Femur (tissue), 1 donor: ENCODE measurements around the gene GFPT1.

Experiments used
- DNase-seq: peaks from one replicate; pipeline ENCODE4 v3.0.0-alpha.2; 2017

GFPT1 gene

DNA sequence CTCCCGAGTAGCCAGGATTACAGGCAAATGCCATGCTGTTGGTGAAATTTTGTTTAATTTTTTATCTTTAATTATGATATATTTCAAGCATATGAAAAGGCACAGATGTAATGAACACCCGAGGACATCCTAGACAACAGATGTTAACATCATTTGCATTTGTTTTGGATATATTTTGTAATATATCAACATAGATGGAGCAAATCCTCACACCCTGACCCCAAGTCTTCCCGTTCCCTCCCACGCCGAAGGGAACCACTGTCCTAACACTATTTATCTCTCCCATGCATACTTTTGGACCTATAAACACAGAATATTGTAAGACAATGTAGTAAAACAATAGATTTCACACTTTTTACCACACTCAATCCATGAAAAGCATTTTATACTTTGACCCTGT lies 99.5 kb downstream of the GFPT1 start:
- no peak for DNase-seq

GRCh38 chr2:69285379-69285894 lies 101.6 kb downstream of the GFPT1 start:
- no peak for DNase-seq

- DNase-seq = no peak
Observed at GRCh38 chr2:69280796-69281412, 106.1 kb downstream of the GFPT1 start.

GRCh38 chr2:69279931-69280681 lies 106.9 kb downstream of the GFPT1 start:
- peak; percentile 65 for DNase-seq

DNA sequence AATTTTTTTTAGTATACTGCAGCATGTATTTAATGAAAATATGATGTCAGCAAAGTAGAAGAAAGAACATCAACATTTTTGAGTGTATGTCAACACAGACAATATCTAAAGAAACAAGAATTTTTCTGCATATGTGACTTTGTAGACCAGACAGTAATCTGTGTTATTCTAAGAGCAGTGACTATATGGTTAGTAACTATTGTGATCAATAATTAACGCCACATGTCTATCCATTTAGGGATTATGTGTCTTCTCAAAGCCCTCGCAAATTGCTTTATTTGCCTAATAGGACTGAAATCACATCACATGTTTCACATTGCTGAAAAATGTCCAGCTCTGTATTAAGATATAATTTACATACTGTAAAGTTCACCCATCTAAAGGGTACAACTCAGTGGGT lies 107.8 kb downstream of the GFPT1 start:
- no peak for DNase-seq

GRCh38 chr2:69278366-69278765 lies 108.7 kb downstream of the GFPT1 start:
- no peak for DNase-seq

GRCh38 chr2:69275490-69275889 lies 111.5 kb downstream of the GFPT1 start:
- DNase-seq = no peak

DNA sequence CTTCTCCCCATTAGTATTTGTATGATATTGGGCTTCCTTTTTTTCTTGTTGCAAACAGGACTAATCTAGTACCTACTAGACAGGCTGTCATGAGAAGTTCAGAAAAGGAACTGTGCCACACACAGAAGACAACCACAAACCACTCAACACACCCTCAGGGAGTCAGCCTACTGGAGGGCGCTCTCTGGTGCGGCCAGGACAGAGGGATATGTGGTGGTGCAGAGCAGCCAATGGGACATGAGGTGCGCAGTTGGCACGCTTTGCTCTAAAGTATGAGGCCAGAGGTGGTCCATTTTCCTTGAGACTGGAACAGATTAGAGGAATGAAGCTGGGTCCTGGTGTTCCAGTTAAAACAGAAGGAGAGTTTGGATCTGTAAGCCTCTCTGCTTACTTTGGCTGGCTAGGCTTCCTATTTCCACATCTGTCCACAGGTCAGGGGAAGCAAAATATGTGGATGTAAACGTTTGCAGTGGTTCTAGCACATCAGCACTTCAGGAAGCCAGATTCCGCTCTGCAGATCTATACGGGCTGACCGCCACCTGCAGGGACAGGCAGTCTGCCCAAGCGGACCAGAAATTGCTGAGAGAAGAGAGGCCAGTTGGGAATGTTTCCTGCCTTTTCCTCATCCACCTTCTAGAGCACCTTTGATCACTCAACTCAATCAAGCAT lies 114.1 kb downstream of the GFPT1 start:
- DNase-seq = peak; percentile 64

GRCh38 chr2:69271831-69272257 lies 115.2 kb downstream of the GFPT1 start:
- no peak for DNase-seq
